A204.1 (cell line): ENCODE data around the gene MGLL.
"Not testable (repeated sequence)": the region's sequence is repeated elsewhere in the genome, so short reads cannot be mapped to it uniquely, and the experiment has no call there.

Source experiments
- FAIRE-seq: peaks from 2 replicates; lab custom pipeline; 2012; peaks lifted over from hg19 to GRCh38; lab: Jason Lieb, UNC

MGLL gene

DNA sequence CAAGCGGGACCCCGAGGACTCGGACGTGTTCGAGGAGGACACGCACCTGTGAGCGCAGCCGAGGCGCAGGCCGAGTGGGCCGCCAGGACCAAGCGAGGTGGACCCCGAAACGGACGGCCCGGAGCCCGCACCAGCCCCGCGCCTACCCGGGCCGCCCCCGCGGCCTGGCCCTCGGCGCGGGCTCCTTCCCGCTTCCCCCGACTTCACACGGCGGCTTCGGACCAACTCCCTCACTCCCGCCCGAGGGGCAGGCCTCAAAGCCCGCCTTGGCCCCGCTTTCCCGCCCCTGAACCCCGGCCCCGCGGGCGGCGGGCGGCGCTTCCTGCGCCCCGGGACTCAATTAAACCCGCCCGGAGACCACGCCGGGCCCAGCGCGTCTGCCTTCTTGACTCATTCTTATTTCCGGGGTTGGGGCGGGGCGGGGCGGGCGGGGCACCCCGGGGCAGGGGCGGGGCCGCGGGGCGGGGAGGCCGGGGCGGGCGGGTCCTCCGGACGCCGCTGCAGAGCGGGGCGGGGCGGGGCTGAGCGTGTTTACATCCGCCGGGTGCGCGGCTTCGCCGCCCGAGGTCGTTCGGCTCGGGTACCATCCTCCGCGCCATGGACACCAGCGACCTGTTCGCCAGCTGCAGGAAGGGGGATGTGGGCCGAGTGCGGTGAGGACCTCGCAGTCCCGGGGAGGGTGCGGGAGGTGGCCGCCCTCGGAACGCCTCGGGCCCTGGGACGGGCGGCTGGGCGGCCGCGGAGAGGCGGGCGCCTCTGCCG is 149.7 kb downstream of the MGLL start, which contains the start of gene ABTB1:
ABTB1 (plus strand) TSS at position 524 of the 762 bp plus-strand sequence; CDS start at position 598, 74 bp downstream.
- FAIRE-seq = no peak

DNA sequence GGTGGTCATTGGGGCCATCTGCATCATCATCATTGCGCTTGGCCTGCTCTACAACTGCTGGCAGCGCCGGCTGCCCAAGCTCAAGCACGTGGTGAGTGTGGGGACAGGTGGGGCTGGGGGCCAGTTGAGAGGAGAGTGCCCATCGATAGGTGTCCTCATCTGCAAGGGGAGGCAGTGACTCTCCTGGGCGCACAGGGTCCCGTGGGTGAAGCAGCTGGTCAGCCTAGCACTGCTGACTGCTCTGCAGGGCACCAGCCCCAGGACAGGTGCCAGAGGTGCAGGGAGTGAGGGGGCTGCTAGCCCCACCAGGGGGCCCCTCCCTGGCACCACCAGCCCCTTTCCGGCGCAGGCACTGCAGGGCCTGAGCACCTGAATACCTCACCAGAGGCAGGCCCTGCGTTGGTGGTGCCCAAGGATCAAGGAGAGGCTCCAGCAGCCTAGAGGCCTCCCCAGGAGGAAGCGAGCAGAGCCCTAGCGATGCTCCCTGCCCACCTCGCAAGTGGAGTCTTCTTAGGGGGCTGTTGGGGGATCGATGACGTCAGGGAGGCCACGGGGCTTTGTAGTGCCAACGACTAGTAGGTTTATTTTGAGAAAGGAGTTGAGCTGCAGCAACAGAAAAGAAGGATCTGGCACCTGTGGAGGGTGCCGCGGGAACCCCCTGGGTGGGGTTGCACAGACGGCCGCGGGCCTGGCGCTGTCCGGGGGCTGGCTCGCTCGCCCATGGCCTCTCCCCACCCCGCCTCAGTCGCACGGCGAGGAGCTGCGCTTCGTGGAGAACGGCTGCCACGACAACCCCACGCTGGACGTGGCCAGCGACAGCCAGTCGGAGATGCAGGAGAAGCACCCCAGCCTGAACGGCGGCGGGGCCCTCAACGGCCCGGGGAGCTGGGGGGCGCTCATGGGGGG is 150.5 kb downstream of the MGLL start:
- no peak for FAIRE-seq

DNA sequence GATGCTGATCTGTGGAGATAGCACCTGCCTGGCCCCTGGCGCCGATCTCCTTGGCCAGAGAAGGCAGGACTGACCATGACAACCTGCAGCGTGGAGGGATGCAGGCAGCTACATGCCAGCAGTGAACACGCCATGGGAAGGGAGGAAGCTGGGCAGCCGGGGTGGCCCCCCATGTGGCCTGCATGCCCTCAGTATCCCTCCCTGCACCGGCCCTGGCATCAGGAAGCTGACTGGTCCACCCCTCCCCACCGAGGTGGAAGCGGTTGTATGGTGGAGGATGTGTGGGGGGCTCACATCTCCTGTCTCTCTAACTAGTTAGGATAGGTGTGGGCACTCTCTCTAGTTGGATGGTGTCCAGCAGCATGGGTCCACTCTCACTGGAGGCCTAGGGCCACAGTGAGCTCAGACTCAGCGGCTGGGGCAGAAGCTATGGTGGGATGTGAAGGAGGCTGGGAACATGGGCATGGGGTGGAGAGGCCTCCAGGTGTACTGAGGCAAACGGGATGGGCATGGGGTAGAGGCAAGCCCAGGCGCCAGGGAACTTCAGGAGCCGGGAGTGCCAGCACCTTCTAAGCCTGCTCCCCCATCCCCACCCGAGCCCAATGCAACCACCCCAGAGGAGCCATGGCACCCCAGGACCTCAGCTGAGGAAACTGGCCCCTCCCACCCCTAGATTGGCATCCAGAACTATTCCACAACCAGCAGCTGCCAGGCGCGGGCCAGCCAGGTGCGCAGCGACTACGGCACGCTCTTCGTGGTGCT is 151.4 kb downstream of the MGLL start:
- FAIRE-seq = no peak

DNA sequence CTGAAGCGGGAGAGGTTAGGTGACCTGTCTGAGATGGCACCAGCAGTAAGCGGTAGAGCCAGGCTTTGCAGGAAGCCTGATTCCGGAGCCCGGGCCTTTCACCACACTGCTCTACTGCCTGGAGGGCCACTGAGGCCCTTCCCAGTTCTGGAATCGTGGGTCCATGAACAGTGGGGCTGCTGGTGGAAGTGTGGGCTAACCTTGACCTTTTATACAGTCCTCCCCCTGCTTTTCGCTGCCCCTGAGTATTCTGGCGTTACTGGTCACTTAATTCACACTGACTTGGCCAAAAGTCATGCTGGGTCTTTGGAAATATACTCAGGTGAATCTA is 152.1 kb downstream of the MGLL start:
- FAIRE-seq = no peak

DNA sequence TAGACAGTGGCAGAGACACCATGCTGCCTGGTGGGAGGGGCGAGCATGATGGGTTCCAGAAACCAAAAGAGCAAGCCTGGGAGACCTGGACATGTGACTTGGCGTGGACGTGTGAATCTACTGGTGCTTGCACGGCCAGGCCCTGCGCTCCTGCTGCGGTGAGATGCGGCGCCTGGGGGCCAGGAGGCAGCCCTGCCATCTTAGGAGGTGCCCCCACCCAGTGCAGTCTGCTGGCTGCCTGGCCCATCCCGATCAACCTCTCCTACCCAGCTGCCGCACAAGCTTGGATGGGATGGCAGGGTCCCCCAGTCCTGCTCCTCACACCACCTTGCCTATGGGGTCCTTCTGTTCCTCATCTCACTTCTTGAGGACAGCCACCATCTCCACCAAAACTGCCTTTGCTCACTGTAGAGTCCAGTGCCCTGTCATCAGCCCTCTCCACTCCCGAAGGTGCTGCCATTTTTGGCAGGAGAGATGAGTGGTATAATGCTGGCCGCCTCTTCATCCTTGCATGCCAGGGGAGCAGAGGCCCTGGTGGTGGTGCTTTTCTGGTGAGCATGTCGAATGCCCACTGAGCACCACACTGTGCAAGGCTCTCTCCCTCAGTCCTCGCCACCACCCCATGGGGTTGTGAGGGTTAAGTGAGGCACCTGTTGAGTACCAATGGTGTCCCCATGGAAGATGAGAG is 152.6 kb downstream of the MGLL start:
- no peak for FAIRE-seq

DNA sequence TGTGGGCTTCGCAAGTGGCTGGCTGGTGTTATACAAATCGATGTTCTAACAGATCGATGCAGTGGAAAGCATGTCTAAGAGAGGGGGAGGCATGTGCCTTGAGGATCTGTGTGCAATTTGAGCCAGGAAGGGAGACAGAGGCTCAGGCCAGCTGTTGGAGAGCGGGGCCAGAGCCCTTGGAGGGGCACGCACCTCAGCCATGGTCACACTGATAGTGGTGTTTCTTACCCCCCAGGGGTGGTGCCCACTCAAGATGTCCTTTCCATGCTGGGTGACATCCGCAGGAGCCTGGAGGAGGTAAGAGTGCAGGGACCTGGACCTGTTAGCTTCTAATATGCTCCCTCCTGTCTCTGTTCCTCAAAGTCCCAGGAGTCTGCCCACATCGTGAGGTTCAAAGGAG is 153.4 kb downstream of the MGLL start:
- FAIRE-seq = no peak

DNA sequence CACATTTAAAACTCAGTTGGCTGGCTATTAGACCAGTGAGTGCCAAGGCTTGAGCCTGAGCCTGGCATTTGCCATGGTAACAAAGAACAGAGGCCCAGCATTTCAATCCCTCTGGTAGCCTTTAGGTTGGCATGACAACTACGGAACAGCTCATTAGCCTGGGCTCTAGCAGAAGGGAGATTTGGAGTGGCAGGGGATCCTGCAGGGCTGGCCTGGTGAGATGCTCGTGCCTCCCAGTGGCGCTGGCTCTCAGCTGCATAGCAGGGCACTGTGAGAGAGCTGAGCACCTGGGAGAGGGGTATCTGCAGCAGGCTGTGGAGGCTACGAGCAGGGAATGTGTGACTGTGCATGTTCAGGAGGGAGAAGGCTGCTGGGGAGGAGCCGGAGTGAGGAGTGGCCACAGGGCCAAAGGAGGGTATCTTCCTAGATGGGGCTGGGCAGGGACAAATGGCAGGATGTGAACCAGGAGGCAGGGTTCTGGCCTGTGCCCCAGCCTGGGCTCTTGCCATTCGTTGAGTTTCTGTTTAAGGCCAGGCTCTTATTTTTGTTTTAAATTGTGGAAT is 155.1 kb downstream of the MGLL start:
- no peak for FAIRE-seq

DNA sequence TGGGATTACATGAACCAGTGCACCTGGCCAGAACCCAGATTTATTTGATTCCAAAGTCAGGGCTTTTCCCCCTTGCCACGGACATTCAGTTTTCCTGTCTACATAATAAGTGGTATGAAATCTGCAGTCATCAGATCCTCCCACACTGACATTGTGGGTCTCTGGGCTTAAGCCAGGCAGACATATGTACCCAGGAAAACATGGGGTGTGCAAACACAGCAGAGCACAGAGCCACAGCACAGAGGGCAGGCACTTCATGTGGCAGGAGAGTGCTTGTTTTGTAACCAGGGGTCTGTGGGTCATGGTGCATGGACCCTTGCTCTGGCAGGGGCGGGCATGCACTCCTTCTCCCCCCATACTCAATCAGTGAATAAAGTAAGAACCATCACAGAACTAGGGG is 155.6 kb downstream of the MGLL start:
- no peak for FAIRE-seq

DNA sequence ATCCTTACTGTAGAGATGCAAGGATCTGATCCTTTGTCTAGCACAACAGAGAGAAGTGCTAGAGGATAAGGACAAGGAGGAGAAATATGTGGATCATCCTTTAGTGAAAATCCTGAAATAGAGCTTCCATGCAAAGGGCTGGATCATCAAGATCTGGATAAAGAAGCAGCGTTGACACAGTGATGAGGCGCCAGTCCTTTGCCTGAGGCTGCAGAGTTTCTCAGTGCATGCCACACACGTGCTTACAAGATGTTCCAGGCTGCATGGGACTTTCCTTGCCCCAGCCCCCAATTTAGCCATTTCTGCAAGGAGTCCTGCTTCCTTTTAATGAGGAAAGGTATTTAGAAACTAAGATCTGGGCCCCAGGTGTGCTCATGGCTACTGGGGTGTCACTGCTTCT is 156.7 kb downstream of the MGLL start:
- FAIRE-seq = no peak

DNA sequence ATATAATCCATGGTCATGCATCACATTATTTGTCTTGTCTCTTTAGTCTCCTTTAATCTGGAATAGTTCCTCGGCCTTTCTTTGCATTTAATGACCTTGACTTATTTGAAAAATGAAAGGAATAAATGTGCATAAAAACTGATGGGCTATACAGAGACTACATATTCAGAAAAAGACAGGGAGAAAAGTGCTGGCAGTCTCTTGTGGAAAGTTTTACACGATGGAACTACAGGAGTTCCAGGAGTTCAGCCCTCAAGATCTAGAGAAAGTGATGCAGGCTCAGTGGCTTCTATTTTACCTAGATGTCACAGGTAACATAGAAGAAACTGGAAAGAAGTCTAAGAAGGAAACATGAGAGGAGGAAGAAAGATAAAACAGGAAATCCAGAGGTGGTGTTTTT is 157.2 kb downstream of the MGLL start:
- FAIRE-seq = no peak

DNA sequence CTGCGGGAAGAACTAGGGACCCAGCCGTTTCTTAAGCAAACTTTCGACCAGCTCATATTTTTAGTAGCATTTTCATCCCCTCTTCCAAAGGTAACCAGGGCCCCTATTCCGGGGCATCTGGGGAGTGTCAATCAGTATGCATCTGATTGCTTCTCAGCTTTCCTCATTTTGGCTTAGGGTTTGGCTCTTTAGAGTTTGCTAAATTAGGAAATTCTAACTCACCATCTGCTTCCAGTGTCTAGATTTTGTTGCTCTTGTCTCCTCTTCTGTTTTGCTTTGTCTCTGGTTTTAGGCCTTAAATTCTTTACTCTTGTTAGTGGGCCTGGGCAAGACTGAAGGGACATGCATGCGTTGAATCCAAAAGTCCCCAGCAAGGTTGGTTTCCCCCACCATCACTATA is 159.2 kb downstream of the MGLL start:
- no peak for FAIRE-seq

DNA sequence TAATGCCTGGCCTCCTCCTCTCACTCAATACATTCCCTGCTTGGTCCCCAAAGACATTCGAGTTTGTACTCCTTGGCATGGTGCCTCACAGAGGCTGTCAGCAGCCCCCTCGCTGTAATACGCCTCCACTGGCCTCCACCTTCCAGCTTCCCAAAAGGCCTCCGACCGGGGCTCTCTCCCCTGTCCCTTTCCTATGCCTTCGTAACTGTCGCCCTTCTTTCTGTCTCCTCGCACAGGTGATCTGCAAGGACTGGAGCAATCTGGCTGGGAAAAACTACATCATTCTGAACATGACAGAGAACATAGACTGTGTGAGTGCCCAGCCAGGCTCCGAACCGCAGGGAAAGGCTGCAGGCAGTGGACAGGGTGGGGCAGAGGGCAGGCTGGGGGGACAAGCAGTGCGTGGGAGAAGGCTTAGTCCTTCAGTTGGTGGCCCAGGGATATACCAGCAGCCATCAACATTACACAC is 160.3 kb downstream of the MGLL start:
- no peak for FAIRE-seq

DNA sequence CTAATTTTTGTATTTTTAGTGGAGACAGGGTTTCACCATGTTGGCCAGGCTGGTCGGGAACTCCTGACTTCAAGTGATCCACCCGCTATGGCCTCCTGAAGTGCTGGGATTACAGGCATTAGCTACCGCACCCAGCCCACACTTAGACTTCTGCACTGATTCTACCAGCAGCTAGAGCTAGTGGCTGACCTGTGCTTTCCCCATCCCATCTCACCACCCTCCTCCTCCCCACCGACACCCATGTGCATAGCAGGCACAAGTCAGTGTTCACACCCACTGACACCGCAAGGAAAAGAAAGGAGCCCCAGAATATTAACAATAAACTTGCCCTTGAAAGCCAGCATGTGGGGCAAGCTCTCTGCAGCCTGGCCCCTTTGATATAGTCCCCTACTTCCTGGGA is 160.7 kb downstream of the MGLL start:
- FAIRE-seq = no peak

DNA sequence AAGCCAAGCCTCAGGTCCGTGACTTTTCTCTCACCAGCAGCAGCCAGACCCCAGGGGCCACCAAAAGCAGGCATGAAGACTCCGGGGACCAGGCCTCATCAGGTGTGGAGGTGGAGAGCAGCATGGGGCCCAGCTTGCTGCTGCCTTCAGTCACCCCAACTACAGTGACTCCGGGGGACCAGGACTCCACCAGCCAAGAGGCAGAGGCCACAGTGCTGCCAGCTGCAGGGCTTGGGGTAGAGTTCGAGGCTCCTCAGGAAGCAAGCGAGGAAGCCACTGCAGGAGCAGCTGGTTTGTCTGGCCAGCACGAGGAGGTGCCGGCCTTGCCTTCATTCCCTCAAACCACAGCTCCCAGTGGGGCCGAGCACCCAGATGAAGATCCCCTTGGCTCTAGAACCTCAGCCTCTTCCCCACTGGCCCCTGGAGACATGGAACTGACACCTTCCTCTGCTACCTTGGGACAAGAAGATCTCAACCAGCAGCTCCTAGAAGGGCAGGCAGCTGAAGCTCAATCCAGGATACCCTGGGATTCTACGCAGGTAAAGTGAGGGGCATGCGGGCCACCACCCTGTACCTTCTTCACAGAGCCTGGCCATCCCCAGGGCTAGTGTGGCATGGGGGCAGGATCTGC is 161.6 kb downstream of the MGLL start:
- FAIRE-seq = no peak

DNA sequence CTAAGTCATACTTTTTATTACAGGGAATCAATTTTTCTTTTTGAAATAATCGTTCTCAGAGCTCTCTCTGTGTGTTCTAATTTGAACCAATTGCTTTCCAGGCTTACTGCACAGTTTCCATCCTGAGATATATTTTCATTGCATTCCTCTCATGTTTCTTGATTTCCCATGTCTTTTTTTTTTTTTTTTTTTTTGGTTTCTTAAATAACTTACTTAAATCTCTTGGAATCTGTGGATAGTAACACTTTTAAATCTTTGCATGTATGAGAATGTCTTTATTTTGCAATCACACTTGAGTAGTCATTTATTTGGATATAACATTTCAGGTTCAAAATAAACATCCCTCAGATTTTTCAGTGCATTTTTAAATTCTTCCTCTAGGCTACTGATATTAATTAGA is 164.1 kb downstream of the MGLL start:
- no peak for FAIRE-seq

DNA sequence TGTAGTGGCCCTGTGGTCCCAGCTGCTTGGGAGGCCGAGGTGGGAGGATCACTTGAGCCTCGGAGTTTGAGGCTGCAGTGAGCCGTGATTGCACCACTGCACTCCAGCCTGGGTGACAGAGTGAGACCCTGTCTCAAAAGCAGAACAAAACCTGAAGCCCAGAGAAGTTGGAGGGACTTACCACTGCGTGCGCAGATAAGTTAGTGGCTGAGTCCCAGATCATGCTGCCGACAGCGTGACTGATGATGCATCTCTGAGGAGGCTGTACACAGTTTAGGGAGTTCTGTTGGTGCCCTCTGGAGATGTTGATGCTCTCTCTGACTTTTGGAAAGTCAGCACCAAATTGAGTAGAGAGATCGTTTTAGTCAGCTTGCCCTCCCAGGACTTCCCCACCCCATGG is 165.4 kb downstream of the MGLL start:
- FAIRE-seq = no peak

DNA sequence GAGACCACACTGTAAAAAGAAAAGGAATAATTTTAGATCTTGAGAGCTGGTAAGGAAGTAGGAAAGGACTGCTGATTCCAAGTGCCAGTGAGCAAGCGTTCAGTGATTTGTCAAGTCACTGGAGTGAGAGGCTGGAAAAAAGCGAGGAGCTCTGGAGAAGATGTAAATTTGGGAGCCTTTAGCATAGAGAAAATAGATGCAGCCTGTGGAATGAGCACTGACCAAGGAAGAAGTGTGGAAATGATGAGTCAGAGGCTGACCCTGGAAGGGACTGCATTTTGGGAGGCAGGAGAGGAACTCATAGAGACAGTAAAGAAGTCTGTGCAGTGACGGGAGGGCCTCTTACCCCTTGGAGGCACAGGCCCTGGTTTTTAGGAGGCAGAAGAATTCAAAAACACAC is 166.7 kb downstream of the MGLL start:
- FAIRE-seq = no peak

DNA sequence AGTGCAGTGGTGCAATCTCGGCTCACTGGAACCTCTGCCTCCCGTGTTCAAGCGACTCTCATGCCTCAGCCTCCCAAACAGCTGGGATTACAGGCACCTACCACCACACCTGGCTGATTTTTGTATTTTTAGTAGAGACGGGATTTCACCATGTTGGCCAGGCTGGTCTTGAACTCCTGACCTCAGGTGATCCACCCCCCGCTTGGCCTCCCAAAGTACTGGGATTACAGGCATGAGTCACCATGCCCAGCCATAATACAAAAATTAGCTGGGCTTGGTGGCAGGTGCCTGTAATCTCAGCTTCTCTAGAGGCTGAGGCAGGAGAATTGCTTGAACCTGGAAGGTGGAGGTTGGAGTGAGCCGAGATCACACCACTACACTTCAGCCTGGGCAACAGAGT is 167.3 kb downstream of the MGLL start:
- not testable (repeated sequence) for FAIRE-seq

DNA sequence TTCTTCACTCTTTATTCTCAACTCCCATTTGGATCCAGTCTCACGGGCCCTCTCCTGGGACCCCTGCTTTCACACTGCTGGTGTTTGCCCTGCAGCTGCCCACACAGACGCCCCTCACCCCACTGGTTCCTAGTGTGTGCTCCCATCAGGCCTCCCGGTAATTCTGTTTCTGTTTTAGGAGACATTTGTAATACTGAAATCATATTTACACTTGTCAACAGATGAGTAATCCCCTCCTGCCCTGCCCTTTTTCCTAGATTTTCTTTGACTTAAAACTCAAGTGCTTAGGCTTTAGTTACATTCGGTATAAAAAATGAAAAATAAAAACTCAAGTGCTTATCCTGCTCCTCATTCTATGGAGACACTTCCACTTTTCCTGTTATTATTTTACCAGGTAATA is 167.9 kb downstream of the MGLL start:
- FAIRE-seq = no peak

DNA sequence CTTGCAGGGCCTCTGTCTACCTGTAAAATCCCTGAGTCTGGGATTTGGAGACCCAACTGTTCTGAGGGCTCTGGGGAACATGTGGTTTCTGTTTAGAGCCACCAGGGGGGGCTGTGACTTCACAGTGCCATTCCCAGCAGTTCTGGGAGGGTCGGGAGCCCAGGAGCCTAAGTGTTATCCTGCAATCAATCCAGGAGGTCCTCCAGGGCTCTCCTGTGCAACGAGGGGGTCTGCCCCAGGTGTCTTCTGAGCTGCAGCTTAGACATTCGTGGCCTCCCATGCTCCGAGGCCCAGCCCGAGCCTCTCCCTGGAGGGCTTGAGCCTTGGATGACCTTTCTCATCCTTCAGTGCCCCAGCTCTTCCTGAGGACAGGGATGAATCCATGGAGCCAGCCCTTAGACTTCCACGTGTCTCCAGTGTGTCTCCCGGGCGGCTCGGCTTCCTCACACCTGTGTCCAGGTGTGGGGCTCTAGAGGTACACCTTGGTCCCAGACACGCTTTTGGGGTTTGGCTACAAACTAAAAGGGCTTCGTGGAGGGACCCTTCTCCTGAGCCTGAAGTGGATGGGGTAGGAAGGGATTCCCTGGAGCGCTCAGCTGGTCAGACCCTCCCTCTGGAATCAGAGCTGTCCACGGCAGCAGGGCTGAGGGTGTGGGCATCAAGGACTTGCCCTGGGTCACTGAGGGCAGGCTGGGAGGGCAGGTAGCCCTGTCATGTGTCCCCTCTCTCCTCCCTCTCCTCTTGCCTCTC is 169.9 kb downstream of the MGLL start:
- FAIRE-seq = no peak
